GM12874 (cell line): ENCODE data around the gene SLC2A9.

Experiments
- TF ChIP-seq, protein P1 (sequence below): IDR thresholded peaks from 2 replicates; pipeline ENCODE4 v1.5.1; 2011; ENCODE audit warnings: low read depth, mild to moderate bottlenecking, control low read depth, low read length, moderate library complexity; ENCODE audit not compliant: insufficient read depth

The SLC2A9 gene

DNA sequence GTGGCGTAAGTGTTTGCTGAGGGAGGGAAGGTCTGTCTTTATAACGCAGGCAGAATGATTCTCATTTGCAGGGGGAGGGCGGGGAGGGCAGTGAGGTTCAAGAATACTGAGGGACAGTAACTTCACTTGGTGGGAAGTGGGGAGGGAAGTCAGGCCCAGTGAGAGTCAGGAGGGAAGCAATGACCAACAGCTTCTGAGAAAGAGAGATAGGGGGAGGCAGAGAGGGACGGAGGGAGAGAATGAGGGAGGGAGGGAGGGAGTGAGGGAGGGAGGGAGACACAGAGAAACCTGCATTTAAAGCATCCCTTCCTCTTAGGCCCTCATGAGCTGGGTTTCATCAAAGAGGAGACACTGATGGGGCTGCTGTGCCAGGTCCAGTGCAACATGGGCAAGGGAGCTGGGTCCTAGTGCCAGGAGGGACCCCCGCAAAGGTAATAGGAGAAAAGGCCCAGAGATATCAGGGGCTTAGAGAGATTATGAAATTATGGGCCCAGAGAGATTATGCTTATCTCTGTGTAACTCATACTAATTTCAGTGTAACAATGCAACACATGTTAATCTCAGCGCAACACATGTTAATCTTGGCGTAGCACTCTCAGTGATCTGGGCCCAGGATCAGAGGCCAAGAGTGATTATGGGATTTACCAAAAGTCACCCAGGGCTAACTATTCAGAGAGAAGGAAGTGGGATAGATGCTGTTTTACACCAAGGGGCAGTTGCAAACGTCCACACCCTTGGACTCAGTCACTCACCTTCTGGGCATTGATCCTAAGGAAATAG lies 127.8 kb downstream of the SLC2A9 start:
- TF ChIP-seq, protein P1, sequence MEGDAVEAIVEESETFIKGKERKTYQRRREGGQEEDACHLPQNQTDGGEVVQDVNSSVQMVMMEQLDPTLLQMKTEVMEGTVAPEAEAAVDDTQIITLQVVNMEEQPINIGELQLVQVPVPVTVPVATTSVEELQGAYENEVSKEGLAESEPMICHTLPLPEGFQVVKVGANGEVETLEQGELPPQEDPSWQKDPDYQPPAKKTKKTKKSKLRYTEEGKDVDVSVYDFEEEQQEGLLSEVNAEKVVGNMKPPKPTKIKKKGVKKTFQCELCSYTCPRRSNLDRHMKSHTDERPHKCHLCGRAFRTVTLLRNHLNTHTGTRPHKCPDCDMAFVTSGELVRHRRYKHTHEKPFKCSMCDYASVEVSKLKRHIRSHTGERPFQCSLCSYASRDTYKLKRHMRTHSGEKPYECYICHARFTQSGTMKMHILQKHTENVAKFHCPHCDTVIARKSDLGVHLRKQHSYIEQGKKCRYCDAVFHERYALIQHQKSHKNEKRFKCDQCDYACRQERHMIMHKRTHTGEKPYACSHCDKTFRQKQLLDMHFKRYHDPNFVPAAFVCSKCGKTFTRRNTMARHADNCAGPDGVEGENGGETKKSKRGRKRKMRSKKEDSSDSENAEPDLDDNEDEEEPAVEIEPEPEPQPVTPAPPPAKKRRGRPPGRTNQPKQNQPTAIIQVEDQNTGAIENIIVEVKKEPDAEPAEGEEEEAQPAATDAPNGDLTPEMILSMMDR, result no peak

DNA sequence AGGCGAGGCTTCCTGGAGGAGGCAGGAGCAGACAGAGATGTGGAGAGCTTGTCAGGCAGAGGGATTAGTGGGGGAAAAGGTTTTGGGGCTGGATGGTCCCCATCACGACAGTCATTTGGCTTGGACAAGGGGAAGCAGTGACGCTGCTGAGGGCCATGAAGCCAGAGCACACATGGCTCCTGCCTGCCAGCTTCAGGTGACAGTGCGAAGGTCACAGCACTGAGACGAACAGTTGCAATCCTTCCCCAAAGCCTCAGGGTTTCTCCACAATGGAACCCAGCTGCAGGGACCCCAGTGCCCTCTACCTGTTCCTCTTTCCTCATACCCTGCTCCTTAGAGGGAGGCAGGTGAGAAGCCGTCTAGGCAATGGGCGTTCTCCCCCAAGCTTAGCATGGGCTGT lies 129.6 kb downstream of the SLC2A9 start:
- TF ChIP-seq, protein P1, result no peak

DNA sequence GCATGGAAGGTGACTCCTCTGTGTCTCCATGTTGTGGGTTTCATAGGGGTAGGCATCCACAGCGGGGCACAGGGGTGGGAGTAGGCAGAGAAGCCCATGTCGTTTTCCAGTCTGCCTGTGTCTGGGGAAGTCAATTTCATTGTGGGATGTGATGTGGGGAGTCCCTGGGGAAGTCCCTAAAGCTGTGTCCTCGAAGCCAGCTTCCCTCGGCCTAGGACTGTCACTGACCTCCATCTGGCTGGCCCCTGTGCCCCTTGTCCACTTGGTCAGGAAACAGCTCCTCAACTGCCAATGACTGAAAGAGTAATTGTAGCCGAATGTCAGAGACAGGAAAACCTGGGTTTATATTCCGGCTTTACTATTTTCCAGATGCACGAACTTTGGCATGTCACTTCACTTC lies 130.2 kb downstream of the SLC2A9 start:
- TF ChIP-seq, protein P1, result no peak

DNA sequence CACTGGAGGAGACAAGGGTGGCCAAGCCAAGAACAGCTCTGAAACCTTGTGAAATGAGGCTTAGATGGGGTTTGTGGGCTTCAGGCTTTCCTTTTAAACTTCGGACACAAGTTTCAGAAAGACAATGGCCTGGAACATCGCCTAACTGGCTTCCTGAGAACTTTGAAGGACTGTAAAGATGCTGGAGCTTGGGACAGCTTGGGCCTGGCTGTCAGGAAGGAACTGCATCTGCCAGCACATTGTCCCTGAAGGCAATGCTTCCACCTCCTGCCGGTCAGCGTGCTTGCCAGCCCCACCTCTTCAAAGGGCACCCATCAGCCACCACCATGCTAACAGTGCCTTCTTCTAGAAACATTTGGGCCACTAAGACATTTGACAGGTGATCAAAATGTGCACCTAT lies 132.0 kb downstream of the SLC2A9 start:
- TF ChIP-seq, protein P1, result no peak

DNA sequence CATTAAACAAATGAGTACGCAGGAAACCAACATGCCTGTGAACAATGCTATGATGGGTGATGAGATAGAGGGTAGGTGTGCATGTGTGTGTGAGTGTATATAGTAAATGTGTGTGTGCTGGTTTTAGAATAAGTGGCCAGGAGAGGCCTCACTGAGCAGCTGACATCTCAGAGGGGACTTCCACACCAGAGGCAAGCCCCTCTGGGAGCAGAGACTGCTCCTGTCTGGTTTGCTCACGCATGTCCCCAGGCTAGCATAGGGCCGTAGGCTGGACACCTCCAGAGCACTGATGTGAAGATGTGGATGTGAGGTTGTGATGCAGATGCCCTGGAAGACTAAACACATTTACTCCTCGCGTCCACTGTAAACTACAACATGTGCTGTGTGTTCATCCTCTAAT lies 135.3 kb downstream of the SLC2A9 start:
- TF ChIP-seq, protein P1, result no peak

DNA sequence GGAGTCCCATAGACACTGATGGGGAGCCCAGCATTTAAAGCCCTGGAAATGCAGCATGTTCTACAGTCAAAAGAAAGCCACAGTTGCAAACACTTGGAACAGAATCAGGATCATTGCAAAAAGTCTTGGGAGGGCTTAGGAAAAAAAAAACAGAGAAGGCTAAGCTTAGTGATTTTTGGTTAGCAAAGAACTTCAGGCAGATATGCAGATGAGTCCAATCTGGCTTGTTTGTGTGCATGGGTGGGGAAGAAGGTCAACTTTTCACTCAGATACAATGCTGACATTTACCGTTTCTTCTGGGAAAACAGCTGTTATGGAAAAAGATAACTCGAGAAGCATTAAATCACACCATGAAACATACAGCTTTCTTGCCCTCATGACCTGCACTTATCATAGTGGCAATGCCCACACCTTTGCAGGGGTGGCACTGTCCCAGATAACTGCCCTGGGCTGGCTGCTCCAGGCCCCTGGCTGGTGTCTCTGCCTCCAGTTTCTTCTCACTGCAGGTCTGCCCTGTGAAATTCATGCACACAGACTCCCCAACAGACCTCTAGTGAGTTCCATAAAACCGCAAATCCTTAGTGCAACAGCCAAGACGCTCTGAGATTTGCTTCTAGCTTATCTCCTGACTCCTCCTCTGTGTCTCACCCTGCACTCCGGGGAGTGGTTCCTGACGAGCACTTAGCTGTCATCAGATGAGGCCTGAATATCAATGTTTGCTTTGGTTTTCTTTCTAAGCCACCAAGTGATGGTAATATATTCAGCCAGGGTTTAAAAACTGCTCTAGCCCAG lies 140.7 kb downstream of the SLC2A9 start:
- TF ChIP-seq, protein P1, result no peak

DNA sequence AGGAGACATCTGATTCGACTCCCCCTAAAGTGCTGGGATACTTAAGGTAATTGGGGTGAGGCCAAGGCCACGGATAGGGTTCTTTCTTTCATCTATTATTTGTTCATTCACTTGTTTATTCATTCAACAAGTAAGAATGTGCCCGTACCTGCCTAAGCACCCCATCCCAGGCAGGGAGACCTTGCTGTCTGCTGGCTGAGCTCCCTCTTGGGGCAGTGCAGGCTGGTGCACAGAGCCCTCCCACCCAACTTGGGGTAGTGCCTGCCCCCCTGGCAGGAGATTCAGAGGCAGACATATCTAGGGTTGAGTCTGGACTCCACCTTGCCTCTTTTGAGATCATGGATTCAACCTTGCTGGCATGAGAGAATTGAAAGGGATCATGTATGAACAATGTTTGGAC lies 144.2 kb downstream of the SLC2A9 start:
- TF ChIP-seq, protein P1, result no peak
